ENCODE measurements around the gene MAP3K10.

MAP3K10 gene

DNA sequence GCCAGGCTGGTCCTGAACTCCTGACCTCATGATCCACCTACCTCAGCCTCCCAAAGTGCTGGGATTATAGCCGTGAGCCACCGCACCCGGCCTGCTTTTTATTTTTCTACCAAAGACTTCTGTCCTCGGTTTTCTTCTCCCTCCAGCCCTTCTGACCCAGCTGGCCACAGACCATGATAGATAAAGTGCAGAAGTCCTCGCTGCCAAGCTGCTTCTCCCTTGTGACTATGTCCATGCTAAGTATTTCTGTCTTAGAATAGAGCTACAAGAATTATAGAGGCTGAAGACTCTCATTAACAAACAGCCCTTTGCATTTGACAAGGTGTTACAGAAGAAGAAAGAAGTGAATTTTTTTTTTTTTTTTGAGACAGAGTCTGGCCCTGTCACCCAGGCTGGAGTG lies 15.4 kb upstream of the MAP3K10 start:
- DNase-seq = no peak

DNA sequence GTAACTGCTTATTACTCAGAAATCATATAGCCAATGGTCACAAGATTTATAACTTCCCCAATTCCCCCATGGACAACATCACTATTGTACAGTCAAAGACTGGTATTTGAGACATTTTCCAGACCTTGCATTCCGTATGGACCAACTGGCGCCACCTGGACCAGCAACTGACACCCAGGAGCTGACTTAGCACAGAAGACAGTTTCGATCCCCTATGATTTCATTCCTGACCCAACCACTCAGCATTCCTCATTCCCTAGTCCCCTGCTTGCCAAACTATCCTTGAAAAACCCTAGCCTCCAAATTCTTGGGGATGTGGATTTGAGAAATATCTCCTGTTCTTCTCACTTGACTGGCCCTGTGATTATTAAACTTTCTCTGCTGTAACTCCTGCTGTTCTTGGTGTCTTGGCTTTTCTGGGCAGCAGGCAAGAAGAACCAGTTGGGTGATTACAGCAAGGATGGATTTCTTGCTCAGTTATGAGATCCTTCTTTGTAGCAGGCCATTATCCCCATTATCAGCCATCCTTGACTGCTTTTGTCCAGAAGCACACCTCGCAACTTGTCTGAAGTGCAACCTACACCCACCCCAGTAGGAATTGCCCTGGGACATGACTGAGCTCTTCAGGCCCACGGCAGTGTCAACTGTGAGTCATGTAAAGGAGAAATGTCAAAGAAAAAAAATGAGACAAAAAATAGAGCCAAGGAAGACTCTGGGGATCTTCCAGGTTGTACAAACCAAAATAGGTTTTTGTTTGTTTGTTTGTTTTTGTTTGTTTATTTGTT lies 13.7 kb upstream of the MAP3K10 start:
- DNase-seq = no peak

DNA sequence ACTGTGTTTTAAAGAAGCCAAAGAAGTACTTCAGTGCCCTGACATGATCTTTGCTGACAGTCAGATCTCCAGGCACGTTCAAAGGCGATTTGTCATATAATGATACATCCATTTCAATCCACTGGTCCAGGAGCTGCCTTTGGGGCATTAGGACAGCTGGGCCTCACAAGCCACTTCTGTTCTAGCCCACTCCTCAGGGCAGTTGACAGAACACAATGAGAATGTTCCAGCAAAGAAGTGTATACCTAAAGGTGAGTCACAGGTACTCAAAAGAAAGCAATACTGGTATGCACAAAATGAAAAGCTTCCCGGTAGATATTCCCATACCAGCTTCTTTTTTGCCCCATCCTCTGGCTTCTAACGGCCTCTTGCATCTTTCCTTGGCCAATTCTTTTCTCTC lies 12.5 kb upstream of the MAP3K10 start:
- no peak for DNase-seq

GRCh38 chr19:40184273-40184672 lies 7.0 kb upstream of the MAP3K10 start:
- no peak for DNase-seq

- DNase-seq = peak; percentile 28
Observed at GRCh38 chr19:40191836-40192646, 815 bp downstream of the MAP3K10 start.

DNA sequence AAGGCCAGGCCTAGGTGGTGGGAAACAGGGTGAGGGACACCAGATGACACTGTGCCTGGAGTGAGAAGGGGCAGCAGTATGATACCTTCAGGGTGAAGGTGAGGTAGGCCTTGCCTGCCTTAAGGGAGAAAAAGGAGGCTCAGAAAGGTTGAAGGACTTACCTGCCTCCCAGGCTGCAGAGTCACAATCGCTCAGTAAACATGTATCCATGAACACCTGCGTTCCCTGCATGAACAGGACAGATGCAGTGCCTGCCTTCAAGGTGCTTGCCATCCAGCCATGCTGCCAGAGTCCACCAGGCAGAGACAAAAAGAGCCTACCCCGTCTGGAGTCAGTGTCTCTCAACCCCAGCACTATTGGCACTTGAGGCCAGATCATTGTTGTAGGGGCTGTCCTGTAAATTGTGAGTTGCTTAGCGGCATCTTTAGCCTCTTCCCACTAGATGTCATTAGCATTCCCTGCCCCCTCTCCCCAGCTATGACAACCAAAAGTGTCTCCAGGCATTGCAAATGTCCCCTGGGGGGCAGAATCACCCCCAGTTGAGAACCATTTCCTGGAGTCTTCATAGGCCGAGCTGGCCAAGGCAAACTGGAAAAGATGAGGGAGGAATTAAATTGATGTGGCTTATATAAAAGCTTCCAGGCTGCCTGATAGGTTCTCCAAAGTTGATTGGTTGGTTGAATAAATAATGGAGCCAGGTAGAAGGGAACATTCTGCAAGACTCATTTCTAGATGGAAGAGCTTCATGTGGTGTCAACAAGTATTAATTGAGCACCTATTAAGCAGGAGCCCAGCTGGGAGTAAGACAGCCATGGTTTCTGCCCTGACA lies 1.7 kb downstream of the MAP3K10 start:
- peak; percentile 20 for DNase-seq

DNA sequence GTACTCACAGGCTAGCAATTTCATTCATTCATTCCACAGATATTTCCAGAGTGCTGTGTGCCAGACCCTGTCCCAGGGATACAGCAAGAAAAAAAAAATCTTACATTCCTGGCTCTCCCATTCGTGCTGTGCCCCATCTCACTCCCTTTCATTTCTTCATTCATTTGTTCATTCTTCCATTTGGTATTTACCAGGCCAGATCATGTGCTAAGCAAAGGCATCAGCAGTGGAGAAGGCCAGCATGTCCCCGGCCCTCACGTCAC lies 2.3 kb downstream of the MAP3K10 start:
- peak; percentile 37 for DNase-seq

GRCh38 chr19:40198272-40198990 lies 7.2 kb downstream of the MAP3K10 start:
- DNase-seq = no peak

DNA sequence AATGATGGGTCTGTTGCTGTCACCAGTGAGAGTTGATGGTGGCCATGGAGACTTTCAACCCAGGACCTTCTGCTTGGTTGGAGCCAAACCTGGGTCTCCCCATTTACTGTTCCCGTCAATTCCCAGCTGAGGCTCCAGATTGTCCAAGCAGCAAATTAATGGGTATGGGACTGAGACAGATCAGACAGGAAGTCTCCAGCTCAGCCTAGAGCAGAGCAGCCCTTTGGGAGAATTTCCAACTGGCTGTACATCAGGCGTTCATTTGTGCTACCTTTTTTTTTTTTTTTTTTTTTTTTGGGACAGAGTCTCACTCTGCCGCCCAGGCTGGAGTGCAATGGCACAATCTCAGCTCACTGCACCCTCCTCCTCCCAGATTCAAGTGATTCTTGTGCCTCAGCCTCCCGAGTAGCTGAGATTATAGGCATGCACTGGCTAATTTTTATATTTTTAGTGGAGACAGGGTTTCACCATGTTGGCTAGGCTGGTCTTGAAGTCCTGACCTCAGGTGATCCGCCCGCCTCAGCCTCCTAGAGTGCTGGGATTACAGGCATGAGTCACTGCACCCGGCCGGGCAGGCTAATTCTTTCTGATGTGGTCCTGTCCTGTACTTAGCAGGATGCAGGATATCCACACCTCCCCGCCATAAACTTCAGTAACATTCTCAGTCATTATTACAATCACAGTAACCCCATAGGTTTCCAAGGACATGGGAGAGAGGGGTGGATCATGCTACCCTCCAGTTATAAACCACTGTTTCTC lies 9.3 kb downstream of the MAP3K10 start:
- DNase-seq = no peak

DNA sequence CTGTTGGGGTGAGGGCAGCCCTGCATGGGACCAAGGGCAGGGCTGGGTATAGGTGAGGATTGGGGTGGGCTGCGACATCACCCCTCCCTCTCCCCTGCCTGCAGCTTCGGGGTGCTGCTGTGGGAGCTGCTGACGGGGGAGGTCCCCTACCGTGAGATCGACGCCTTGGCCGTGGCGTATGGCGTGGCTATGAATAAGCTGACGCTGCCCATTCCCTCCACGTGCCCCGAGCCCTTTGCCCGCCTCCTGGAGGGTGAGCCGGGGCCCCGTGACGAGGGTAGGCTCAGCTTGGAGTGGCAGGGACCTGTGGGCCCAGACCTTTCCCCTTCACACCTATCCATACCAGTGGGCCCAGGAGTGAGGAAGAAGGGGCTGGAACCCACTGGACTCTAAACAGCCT lies 13.2 kb downstream of the MAP3K10 start:
- DNase-seq = no peak

DNA sequence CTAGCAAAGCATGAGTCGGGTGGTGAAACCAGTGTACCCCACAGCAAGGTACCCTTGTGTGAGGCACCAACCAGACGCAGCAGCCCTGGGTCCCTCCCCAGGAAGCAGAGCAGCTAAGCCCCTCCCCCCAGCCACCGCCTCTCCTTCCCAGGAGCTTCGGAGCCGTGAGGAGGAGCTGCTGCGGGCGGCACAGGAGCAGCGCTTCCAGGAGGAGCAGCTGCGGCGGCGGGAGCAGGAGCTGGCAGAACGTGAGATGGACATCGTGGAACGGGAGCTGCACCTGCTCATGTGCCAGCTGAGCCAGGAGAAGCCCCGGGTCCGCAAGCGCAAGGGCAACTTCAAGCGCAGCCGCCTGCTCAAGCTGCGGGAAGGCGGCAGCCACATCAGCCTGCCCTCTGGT lies 14.5 kb downstream of the MAP3K10 start:
- no peak for DNase-seq

DNA sequence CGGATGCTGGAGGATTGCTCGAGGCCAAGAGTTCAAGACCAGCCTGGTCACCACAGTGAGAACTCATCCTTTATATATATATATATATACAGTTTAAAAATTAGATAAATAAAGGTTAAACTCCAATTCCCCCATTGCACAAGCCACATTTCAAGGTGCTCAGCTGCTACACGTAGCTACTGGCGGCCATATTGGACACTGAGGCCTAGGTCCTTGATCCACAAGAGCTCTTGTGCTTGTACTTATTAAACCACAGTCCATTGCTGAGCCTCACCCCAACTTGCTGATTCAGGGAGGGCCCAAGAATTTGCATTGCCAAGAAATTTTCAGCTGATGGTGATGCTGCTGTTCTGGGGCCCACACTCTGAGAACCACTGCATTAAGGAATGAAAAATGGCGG lies 17.4 kb downstream of the MAP3K10 start:
- DNase-seq = no peak

GRCh38 chr19:40210889-40211288 lies 19.7 kb downstream of the MAP3K10 start:
- DNase-seq = no peak

DNA sequence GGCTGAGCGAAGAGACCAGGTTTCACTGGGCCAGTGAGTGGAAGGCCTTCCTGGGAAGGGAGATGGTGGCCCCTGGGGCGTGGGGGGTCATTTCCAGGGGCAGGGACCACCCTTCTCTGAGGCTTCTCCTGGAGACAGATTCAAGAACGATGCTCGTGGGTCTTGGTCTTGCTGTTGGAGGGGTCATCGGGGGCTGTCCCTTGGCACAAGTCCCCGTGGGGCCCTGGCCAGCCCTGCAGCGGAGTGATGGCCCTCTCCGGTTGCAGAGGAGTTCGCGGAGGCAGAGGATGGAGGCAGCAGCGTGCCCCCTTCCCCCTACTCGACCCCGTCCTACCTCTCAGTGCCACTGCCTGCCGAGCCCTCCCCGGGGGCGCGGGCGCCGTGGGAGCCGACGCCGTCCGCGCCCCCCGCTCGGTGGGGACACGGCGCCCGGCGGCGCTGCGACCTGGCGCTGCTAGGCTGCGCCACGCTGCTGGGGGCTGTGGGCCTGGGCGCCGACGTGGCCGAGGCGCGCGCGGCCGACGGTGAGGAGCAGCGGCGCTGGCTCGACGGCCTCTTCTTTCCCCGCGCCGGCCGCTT lies 22.1 kb downstream of the MAP3K10 start:
- no peak for DNase-seq

- no peak for DNase-seq
Observed at GRCh38 chr19:40213882-40214570, 22.8 kb downstream of the MAP3K10 start.

GRCh38 chr19:40214936-40215335 lies 23.7 kb downstream of the MAP3K10 start:
- no peak for DNase-seq

DNA sequence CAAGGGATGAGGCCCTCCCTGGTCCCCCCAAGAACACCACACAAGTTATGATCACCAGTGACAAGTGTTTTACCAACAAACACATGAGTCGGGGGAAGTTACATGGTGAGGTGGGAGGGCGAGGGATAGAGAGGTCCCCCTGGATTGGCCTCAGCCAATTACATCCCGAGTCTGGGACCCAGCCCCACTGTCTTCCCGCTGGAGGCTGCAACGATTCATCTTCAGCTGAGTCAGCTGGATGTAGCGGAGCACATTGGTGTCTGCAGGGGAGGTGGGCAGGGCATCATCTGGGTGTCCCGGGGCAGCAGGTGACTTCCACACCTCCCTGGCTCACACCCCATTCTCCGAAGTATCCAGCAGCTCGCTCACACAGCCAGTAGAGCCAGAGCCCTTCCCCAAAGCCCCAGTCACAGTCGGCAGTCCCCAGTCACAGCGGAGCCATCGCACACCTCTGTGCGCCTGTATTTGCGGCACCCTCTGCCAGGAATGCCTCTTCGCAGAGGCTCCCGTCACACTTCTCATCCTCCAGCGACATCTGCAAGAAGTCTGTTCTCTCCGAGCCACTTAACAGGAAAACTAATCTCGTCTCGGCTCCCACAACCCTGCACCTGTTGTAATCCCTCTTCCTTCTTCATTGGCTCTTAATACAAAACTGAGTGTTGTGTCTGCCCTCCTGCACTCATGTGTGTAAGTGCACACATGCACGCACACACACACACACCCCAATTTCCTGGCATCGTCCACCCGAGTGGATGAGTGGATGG lies 25.0 kb downstream of the MAP3K10 start:
- no peak for DNase-seq

DNA sequence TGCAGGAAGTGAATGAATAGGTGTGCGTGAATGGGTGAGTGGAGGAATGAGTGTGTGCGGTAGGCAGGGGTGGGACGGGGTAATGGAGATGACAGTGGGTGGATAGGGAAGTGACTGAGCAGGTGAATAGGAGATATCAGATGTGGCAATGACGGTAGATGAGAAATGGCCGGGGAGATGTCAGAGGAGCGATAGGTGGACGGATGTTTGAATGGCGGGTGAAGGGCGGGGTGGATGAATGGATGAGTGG lies 25.5 kb downstream of the MAP3K10 start:
- DNase-seq = no peak

GRCh38 chr19:40217027-40217810 lies 26.0 kb downstream of the MAP3K10 start:
- DNase-seq = no peak
